ENCODE data around the gene CCND1. TPM values are rescaled to one million over a fixed set of nuclear protein-coding genes. Genes with fewer than 3 reads are reported as not detected.
A peak's percentile ranks its signal among the peaks of the same experiment; 100 is the strongest.

Gene CCND1
- total RNA-seq: 13.4 and 17.2 TPM in 2 replicates

DNA sequence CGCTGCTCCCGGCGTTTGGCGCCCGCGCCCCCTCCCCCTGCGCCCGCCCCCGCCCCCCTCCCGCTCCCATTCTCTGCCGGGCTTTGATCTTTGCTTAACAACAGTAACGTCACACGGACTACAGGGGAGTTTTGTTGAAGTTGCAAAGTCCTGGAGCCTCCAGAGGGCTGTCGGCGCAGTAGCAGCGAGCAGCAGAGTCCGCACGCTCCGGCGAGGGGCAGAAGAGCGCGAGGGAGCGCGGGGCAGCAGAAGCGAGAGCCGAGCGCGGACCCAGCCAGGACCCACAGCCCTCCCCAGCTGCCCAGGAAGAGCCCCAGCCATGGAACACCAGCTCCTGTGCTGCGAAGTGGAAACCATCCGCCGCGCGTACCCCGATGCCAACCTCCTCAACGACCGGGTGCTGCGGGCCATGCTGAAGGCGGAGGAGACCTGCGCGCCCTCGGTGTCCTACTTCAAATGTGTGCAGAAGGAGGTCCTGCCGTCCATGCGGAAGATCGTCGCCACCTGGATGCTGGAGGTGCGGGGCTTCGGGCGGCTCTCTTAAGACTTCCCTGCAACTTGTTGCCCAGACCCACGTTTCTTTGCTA is at the start of gene CCND1:
Gene CCND1, plus strand, starts transcription at position 162 of the 587 bp plus-strand sequence. Its CDS starts 158 bp downstream, at position 320.
- DNase-seq: peak; percentile 74
- peak within 1 kb of the TSS; percentile 80 for H3K27ac Mint-ChIP-seq
- intact Hi-C loops (cut with micrococcal nuclease): loop anchor here (1.0 to 5.0 kb wide), 5 partner anchors 61 to 799 kb away; partner anchors contain the start of genes CPT1A and FGF19
- H3K9me3 Mint-ChIP-seq: no peaks in the 10 kb centered on the region
- peak within 1 kb of the TSS; percentile 79 for H3K4me3 Mint-ChIP-seq
- peaks cover 7% of the 10 kb centered on the region for H3K4me1 Mint-ChIP-seq
- peaks cover 4% of the 10 kb centered on the region for H3K36me3 Mint-ChIP-seq (ENCODE audit: low read depth)
- H3K27me3 Mint-ChIP-seq: peaks cover 41% of the 10 kb centered on the region

DNA sequence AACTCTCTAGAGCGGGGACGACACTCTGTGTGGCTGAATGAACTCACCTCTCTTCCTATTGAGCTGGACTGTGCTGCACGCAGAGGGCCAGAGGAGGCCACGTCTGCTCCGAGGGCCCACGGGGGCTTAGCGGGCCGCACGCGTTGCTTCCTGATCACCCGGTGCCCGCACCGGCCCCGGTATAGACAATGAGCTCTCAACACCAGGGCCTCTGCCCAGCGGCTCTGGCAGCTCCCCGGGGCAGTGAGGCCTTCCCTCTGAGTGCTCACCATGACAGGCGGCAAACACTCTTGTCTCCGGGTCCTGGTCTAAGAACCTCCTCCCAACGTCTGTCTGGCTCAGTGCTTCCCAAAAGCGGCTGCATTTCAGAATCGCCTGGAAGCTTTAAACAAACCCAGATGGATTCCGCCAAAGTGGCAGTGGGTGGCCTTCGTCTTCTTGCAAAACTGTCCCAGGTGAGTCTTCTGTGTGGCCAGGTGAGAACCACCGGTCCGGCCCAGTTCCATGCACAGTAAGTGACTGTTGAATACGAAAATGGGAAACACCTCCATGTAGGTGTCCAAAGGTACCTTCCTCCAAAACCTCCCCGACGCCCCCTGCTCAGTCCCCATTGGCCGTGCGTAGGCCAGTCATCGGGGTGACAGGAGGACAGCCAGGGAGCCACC is 47.8 kb upstream of the CCND1 start:
- Mint-ChIP-seq H3K27me3 (peaks cover 6% of the 10 kb centered on the region), H3K9me3 (no peaks in the 10 kb centered on the region), H3K36me3 (ENCODE audit: low read depth) (no peaks in the 10 kb centered on the region), H3K27ac (no peak overlapping the region), H3K4me3 (no peak overlapping the region), H3K4me1 (no peaks in the 10 kb centered on the region)
- intact Hi-C loops (cut with micrococcal nuclease): no loop called here
- DNase-seq: no peak

DNA sequence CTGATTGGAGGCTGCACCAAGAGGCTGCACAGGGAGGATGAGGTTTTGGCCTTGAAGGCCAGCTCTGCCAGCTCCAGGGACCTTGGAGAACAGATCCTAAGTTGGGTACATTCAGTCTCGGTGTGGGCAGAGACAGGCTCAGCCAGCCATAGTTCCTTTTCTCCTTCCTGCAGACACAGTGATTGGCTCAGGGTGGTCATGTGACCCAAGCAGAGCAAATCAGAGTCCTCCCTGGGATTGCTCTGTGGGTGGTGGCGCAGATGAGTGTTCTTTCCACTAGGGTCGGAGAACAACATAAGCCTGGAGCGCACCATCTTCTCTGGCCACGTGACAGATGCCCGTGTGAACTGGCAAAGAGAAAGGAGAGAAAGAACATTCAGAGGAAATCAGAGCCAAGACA is 47.1 kb upstream of the CCND1 start:
- H3K27me3 Mint-ChIP-seq: peaks cover 2% of the 10 kb centered on the region
- DNase-seq: no peak
- no peaks in the 10 kb centered on the region for H3K36me3 Mint-ChIP-seq (ENCODE audit: low read depth)
- H3K9me3 Mint-ChIP-seq: no peaks in the 10 kb centered on the region
- no peak overlapping the region for H3K4me3 Mint-ChIP-seq
- intact Hi-C loops (cut with micrococcal nuclease): no loop called here
- no peaks in the 10 kb centered on the region for H3K4me1 Mint-ChIP-seq
- no peak overlapping the region for H3K27ac Mint-ChIP-seq

DNA sequence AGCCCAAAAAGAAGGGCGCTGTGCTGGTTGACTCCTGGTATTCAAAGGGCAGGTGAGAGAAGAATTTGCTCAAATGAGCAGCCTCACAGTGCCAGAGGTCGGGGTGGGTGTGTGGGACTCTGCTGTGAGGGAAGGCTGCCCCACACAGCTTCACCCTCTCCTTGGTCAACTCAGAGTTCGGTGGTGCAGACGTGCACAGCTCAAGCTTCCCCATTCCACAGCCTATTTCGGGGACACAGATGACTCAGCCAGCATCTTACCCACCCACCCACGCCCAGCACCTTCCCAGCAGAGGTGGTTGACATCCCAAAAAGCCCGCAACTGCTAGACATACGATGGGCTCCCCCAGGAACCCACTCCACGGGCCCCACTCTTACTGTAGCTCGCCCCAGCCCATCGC is 46.5 kb upstream of the CCND1 start:
- H3K4me1 Mint-ChIP-seq: no peaks in the 10 kb centered on the region
- H3K4me3 Mint-ChIP-seq: no peak overlapping the region
- peaks cover under 1% of the 10 kb centered on the region for H3K27me3 Mint-ChIP-seq
- DNase-seq: no peak
- no peaks in the 10 kb centered on the region for H3K36me3 Mint-ChIP-seq (ENCODE audit: low read depth)
- no peak overlapping the region for H3K27ac Mint-ChIP-seq
- intact Hi-C loops (cut with micrococcal nuclease): no loop called here
- no peaks in the 10 kb centered on the region for H3K9me3 Mint-ChIP-seq

DNA sequence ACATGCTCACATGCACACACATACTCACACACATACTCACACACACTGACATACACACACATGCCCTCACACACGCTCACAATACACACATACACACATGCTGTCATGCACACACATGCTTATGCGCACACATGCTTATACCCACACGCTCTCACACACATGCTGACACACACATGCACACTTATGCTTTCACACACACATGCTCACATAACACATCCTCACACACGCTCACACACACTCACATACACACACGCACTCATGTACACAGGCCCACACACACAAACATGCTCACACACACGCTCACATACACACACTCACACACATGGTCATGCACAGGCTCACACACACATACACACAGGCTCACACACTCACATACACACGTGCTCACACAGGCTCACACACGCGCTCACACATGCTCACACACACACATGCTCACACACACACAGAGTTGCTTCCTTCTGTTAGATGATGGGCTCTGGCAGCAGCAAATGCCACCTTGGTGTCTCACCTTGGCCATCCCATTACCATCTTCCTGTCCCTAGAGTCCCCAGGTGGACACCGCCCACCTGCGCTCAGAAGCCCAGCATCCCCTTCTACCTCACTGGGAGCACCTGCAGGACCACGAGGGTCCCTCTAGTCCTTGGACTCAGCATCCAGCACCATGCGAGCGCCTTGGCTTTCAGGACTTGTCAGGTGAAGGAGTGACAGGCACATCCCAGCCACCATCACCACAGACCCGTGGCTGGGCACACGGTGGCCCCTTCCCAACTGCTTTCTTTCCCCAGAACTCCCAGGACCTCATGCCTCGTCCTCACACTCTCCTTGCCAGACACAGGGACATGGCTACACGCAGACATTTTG is 44.9 kb upstream of the CCND1 start:
- no peak for DNase-seq
- intact Hi-C loops (cut with micrococcal nuclease): no loop called here
- Mint-ChIP-seq H3K4me3 (no peak overlapping the region), H3K9me3 (no peaks in the 10 kb centered on the region), H3K4me1 (no peaks in the 10 kb centered on the region), H3K27me3 (no peaks in the 10 kb centered on the region), H3K36me3 (ENCODE audit: low read depth) (no peaks in the 10 kb centered on the region), H3K27ac (no peak overlapping the region)

DNA sequence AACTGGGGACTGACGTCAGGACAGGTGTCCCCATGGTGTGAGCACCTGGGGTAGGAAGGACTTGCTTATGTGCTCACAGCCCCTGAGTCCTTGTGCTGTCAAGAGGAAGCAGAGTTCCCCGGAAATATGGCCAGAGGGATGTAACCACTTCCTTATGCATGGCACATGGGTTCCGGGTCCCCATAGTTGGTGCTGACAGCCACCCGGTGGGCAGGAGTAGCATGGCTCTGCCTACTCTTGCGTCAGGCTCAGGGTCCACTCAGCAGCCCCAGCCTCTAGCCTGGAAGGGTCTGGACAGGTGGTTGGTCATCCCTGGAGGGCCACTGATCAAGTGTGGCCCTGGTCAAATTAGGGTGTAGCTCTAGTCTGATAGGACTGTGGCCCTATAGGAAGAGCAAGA is 42.8 kb upstream of the CCND1 start:
- DNase-seq: no peak
- no peaks in the 10 kb centered on the region for H3K4me1 Mint-ChIP-seq
- no peak overlapping the region for H3K4me3 Mint-ChIP-seq
- H3K36me3 Mint-ChIP-seq (ENCODE audit: low read depth): no peaks in the 10 kb centered on the region
- H3K27ac Mint-ChIP-seq: no peak overlapping the region
- H3K9me3 Mint-ChIP-seq: no peaks in the 10 kb centered on the region
- intact Hi-C loops (cut with micrococcal nuclease): no loop called here
- H3K27me3 Mint-ChIP-seq: peaks cover 4% of the 10 kb centered on the region

DNA sequence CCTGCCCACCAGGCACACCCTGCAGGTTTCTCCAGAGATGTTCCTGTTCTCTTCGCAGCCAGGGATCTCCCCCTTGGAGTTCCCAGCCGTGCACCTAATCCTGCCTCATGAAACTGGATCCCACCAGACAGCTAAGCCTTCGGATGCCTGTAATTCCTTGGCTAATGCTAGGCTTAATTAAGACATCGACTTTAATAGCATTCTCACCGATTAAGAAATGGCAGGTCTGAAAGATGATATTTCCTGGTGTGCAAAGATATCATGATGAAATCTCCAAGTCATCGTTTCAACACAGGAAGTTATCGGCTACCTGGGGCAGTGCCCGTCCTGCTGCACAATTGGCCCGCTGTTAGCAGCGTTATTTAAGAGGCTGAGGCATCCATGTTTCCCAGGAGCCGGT is 41.5 kb upstream of the CCND1 start:
- Mint-ChIP-seq H3K27me3 (peaks cover 4% of the 10 kb centered on the region), H3K36me3 (ENCODE audit: low read depth) (no peaks in the 10 kb centered on the region), H3K4me3 (no peak overlapping the region), H3K27ac (no peak overlapping the region), H3K4me1 (no peaks in the 10 kb centered on the region), H3K9me3 (no peaks in the 10 kb centered on the region)
- no peak for DNase-seq
- intact Hi-C loops (cut with micrococcal nuclease): no loop called here

DNA sequence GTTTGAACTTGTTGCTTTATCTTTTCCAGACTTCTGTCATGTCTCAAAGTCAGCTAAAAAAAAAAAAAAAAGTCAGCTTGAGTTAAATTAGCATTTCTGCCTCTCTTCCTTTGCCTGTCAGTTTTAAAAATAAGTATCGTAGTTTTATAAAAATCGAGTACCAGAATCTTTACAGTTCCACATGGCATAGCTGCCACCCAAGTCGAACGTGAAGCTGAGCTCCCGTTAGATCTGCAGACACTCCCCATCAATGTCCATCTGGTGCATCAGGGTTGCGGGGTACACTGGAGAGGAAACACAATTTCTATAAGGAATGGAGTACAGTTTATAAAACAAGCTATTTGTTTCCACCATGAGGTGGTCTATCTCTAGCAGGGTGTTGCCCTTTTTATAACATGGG is 41.0 kb upstream of the CCND1 start:
- Mint-ChIP-seq H3K9me3 (no peaks in the 10 kb centered on the region), H3K4me1 (no peaks in the 10 kb centered on the region), H3K27me3 (peaks cover 4% of the 10 kb centered on the region), H3K4me3 (no peak overlapping the region), H3K27ac (no peak overlapping the region), H3K36me3 (ENCODE audit: low read depth) (no peaks in the 10 kb centered on the region)
- DNase-seq: no peak
- intact Hi-C loops (cut with micrococcal nuclease): no loop called here

DNA sequence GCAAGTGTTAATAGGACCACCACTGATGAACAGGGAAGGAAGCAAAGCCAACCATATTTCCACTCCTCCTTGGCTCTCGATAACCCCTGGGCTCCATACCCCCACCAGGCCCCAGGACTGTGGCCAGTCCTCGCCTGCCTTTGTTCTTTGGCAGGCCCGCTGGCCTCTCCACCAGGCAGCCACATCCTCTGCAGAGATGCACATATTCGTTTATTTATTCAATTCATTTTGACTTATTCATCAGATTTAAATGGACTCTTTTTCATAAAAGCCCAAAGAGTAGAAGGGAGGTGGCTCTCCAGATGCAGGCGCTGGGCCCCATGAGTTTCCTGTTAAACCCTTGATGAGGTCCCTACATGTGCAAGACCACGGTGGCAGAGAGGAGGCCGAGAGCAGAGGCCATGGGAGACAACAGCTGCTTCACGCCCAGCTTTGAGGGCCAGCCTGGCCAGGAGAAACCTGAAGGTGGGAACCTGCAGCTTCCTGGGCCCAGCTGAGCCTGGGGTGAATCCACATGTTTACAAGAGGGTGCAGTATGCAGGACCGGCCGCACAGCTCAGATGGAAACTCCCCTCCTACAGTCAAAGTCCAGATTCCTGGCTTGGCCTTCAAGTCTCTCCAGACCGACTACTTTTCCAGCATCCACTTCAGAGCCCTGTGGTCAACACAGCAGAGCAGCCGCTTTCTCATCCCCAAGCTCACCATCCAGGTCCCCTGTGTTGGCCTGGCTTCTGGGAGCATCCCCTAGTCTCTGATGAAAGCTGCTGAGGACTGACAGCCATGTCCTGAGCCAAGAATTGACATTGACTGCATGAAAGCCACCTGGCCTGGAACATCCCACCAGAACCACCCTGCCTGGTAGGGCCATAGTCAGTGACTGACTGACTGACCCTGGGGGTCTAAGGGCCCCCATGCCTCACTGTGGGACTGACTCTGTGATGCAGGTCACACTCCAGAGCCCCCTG is 39.7 kb upstream of the CCND1 start:
- no peak overlapping the region for H3K4me3 Mint-ChIP-seq
- no peak overlapping the region for H3K27ac Mint-ChIP-seq
- no peaks in the 10 kb centered on the region for H3K36me3 Mint-ChIP-seq (ENCODE audit: low read depth)
- H3K9me3 Mint-ChIP-seq: no peaks in the 10 kb centered on the region
- no peaks in the 10 kb centered on the region for H3K4me1 Mint-ChIP-seq
- H3K27me3 Mint-ChIP-seq: peaks cover 4% of the 10 kb centered on the region
- intact Hi-C loops (cut with micrococcal nuclease): no loop called here
- no peak for DNase-seq

DNA sequence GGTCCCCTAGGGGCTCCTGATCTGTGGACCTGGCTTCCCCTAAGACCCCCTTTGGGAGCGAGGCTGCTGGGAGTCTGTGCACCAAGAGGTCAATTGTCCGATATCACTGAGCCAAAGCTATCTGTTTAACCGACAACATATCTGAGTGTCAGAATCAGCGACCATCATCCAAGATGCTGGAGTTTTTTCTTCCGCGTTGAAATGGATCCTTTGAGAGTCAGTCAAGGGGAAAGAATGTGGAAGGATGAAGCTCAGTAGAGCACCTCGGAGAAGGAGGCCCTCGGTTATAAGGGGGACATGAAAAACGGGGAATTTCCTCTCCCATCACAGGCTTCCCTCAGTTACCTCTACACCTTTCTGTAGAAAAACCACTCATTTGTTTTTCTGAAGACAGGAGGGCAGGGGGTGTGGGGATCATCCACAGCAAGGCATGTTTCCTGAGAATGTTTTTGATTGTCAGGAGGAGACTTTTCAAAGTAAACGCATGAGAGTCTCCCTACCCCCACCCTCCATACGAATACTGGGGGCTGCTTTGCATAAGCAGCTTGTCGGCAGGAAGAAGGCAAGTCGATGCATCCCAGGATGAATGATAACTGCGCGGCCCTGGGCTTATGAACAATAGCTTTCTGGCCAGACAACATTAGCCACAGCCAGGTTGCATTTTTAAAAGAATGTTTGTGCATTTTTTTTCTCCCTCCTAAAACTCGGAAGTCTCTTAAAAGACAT is 37.7 kb upstream of the CCND1 start:
- Mint-ChIP-seq H3K36me3 (ENCODE audit: low read depth) (no peaks in the 10 kb centered on the region), H3K27me3 (peaks cover 8% of the 10 kb centered on the region), H3K27ac (no peak overlapping the region), H3K9me3 (no peaks in the 10 kb centered on the region), H3K4me1 (no peaks in the 10 kb centered on the region), H3K4me3 (no peak overlapping the region)
- intact Hi-C loops (cut with micrococcal nuclease): no loop called here
- no peak for DNase-seq

DNA sequence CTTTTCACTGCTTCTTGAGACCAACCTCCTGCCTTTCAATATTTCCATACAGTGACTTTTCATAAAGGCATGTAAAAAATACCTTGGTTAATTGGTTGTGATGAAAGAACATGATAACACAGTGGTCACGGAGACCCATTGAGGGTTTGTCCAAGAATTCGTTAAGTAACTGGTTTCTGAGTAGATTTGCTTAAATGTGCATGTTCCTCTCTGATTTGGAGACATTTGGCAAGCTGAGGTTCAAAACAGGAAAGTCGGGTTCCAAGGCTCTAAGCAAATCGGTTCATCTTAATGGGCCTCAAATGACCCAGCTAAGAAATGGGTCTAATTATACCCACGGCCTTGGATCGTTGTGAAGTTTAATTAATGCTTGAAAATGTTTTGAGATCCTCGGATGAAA is 36.9 kb upstream of the CCND1 start:
- Mint-ChIP-seq H3K27ac (no peak overlapping the region), H3K36me3 (ENCODE audit: low read depth) (no peaks in the 10 kb centered on the region), H3K27me3 (peaks cover 8% of the 10 kb centered on the region), H3K4me3 (no peak overlapping the region), H3K4me1 (no peaks in the 10 kb centered on the region), H3K9me3 (no peaks in the 10 kb centered on the region)
- DNase-seq: no peak
- intact Hi-C loops (cut with micrococcal nuclease): no loop called here

DNA sequence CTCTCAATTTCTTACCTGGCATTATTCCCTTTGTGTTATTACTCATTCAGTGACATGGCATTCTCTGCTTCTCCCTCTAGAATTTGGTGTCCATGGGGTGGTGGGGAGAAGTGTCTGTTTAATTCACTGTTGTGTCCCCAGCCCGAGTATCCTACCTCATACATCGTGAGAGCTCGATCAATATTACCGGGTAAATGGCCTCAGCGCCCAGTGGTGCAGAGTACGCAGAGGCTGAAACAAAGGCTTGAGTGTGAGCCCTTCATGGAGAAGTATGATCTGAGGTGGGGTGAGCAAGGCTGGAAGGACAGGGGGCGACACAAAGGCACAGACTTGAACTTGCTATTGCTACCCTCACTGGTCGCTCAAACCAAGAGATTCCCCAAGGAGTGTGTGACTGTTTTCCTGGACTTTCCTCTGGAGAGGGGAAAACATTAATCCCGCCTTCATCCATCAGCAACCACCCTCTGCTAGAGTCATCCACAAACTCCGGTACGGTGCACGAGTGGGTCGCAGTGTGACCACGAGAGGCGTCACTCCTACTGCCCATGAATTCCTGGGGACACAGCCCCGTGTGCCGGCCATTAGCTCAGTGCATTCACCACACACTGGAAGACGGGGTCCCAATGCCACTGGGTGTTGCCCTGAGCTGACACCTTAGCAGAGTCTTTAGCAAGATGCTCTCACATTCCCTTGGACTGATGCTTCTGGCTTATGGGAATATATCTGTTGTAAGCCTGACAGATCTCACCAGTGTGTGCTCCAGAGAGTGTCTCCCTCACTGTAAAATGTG is 35.0 kb upstream of the CCND1 start:
- Mint-ChIP-seq H3K27ac (no peak overlapping the region), H3K4me1 (no peaks in the 10 kb centered on the region), H3K36me3 (ENCODE audit: low read depth) (no peaks in the 10 kb centered on the region), H3K9me3 (no peaks in the 10 kb centered on the region), H3K27me3 (peaks cover 8% of the 10 kb centered on the region), H3K4me3 (no peak overlapping the region)
- no peak for DNase-seq
- intact Hi-C loops (cut with micrococcal nuclease): no loop called here
